HG03159 (cell line): ENCODE data around the gene UFC1.

Experiments used
- ATAC-seq: cut with Tn5 transposase; IDR thresholded peaks from one replicate; pipeline ENCODE4 v1.9.1; 2021; ENCODE audit warnings: mild to moderate bottlenecking, moderate library complexity; ENCODE audit not compliant: unreplicated experiment

The UFC1 gene

GRCh38 chr1:161166669-161167548 is 13.1 kb downstream of the UFC1 start:
- ATAC-seq, result no peak

GRCh38 chr1:161168906-161169305 is 15.1 kb downstream of the UFC1 start:
- ATAC-seq, result no peak

GRCh38 chr1:161171191-161171590 is 17.4 kb downstream of the UFC1 start:
- ATAC-seq, result no peak

- ATAC-seq, result no peak
Observed at GRCh38 chr1:161171696-161172095, 17.9 kb downstream of the UFC1 start.

GRCh38 chr1:161172349-161172748 is 18.6 kb downstream of the UFC1 start:
- no peak for ATAC-seq

GRCh38 chr1:161172776-161173376 is 19.1 kb downstream of the UFC1 start:
- no peak for ATAC-seq

GRCh38 chr1:161173711-161174110 is 19.9 kb downstream of the UFC1 start:
- no peak for ATAC-seq

- no peak for ATAC-seq
Observed at GRCh38 chr1:161174911-161175310, 21.1 kb downstream of the UFC1 start.

- ATAC-seq, result no peak
Observed at GRCh38 chr1:161175771-161176453, 22.1 kb downstream of the UFC1 start.

GRCh38 chr1:161176468-161177111 is 22.8 kb downstream of the UFC1 start:
- ATAC-seq, result peak; percentile 12

GRCh38 chr1:161177112-161177935 is 23.5 kb downstream of the UFC1 start, which contains the start of gene B4GALT3:
TSS of gene B4GALT3 (minus strand) at chr1:161177507. CDS start at chr1:161176060, 1,447 bp downstream.
- ATAC-seq, result peak; percentile 65

GRCh38 chr1:161177936-161178244 is 24.1 kb downstream of the UFC1 start:
- no peak for ATAC-seq

- ATAC-seq, result no peak
Observed at GRCh38 chr1:161179698-161180097, 25.9 kb downstream of the UFC1 start.

- no peak for ATAC-seq
Observed at GRCh38 chr1:161180639-161181038, 26.9 kb downstream of the UFC1 start.

GRCh38 chr1:161182214-161182613 is 28.4 kb downstream of the UFC1 start:
- peak; percentile 37 for ATAC-seq

- ATAC-seq, result peak; percentile 52
Observed at GRCh38 chr1:161185282-161185682, 31.5 kb downstream of the UFC1 start.

GRCh38 chr1:161185732-161186311 is 32.0 kb downstream of the UFC1 start:
- ATAC-seq, result peak; percentile 23

- ATAC-seq, result no peak
Observed at GRCh38 chr1:161187311-161187710, 33.5 kb downstream of the UFC1 start.

GRCh38 chr1:161188381-161188780 is 34.6 kb downstream of the UFC1 start:
- ATAC-seq, result no peak

- no peak for ATAC-seq
Observed at GRCh38 chr1:161189036-161189435, 35.3 kb downstream of the UFC1 start.
